Measurements from ENCODE around the gene MAPK9. TPM values are rescaled to one million over a fixed set of nuclear protein-coding genes. Genes with fewer than 3 reads are reported as not detected.

Gene MAPK9
- total and polyA plus RNA-seq, 9 of the 15 experiments (the other 6 are each of a cell fraction or from before 2014, with no cell fraction given): 4.8 to 58.0 (median 29.9) TPM

- BruUV-seq (replicated peaks): no TSS peak
- Histone ChIP-seq H3K4me1 (replicated peaks in 1 of 2; ENCODE audit: control insufficient read depth in 2 of 2, insufficient read depth in 2 of 2, low read length in 2 of 2) (peaks cover 13 to 34% of the 10 kb centered on the region in 2 experiments; a peak in 4 of 5 replicates), H4K20me1 (replicated peaks; ENCODE audit: control insufficient read depth, insufficient read depth, low read length) (peaks cover 14% of the 10 kb centered on the region), H3K36me3 (ENCODE audit: control insufficient read depth, insufficient read depth, low read length) (peaks cover 21% of the 10 kb centered on the region; the same call in 2 of the 3 replicates), H3K9ac (ENCODE audit: insufficient read depth in 1 of 2, low read depth in 2 of 2, low read length in 2 of 2) (peak overlapping the region in 1 of 2 experiments; percentile 78; a peak in 1 of 4 replicates), H3K9me1 (ENCODE audit: control insufficient read depth, insufficient read depth, low read length) (no peaks in the 10 kb centered on the region), H3K27me3 (ENCODE audit: control insufficient read depth in 2 of 2, insufficient read depth in 2 of 2, low read length in 2 of 2) (no peaks in the 10 kb centered on the region), H3K9me3 (replicated peaks; ENCODE audit: control insufficient read depth, insufficient read depth, low read depth, low read length) (no peaks in the 10 kb centered on the region), H3K27ac (ENCODE audit: extremely low read depth, low read depth, low read length) (no peak overlapping the region), H3K4me2 (ENCODE audit: insufficient read depth, low read length) (no peak overlapping the region), H3K79me2 (ENCODE audit: control insufficient read depth, insufficient read depth, low read length) (peaks cover 46% of the 10 kb centered on the region), H3K4me3 (no peak overlapping the region), H2AFZ (ENCODE audit: low read depth, low read length) (no peak overlapping the region)
- DNase-seq (ENCODE audit: extremely low read depth in 1 of 4, low spot score in 3 of 4): no peak
- in situ Hi-C loops (cut with MboI): no loop called here
- intact Hi-C loops (cut with micrococcal nuclease): no loop called here
- ChIA-PET POLR2A (interaction anchor here (0.6 to 2.1 kb wide), 5 partner anchors 8 to 15 kb away, joined by 3 to 12 read pairs (median 3); no protein-coding TSS in a partner anchor), CTCF (ENCODE audit: low intra/inter-chr PET ratio) (no interaction called here)
- 66% methylated on average over 3 of the region's 3 CpGs for WGBS (ENCODE audit: insufficient coverage, low coverage, missing lambda C conversion rate)
- ATAC-seq: no peak
- no peak for FAIRE-seq
- TF ChIP-seq NCOR1 (IDR thresholded peaks at IDR 0.05) (no peak), ZC3H8 (IDR thresholded peaks at IDR 0.05) (no peak), E2F1 (CRISPR knock-in tag; IDR thresholded peaks at IDR 0.05) (no peak), ZNF253 (CRISPR knock-in tag; conservative IDR thresholded peaks at IDR 0.05) (no peak), ZZZ3 (IDR thresholded peaks at IDR 0.05) (no peak), MITF (IDR thresholded peaks at IDR 0.05) (no peak), ZC3H11A (IDR thresholded peaks at IDR 0.05; ENCODE audit: low read depth, low read length) (no peak), ZNF133 (CRISPR knock-in tag; IDR thresholded peaks at IDR 0.05) (no peak), RREB1 (CRISPR knock-in tag; IDR thresholded peaks at IDR 0.05) (no peak), KAT8 (IDR thresholded peaks at IDR 0.05; ENCODE audit: low read depth) (no peak), PBX2 (CRISPR knock-in tag; IDR thresholded peaks at IDR 0.05; ENCODE audit: low read depth) (no peak), PBX2 (tag; conservative IDR thresholded peaks at IDR 0.05; ENCODE audit: low read depth) (no peak)
Measured at GRCh38 chr5:180289433-180289832, 2.5 kb downstream of the MAPK9 start.

Measured in K562 (cell line).